Left lung (tissue), 10 donors: ENCODE results near the gene AGTR1. TPM values are rescaled to one million over a fixed set of nuclear protein-coding genes. Genes with fewer than 3 reads are reported as not detected.
A peak's percentile ranks its signal among the peaks of the same experiment; 100 is the strongest.

Experiments used
- ATAC-seq: fragments of 200-7000 bp; cut with Tn5 transposase; one replicate; pipeline ENCODE4 v1.9.1; 2020; ENCODE audit warnings: moderate library complexity
- DNase-seq, 4 donors: peaks; one replicate each; pipeline ENCODE4 v3.0.0-alpha.2; 2013 to 2020
- H3K27ac ChIP-seq, 2 donors: fragments of 200-600 bp; sonication (generic) in 1 of 2; one replicate each; pipeline versions ENCODE4 v1.5.0 to v1.8.0; 2020 to 2021
- H3K27me3 ChIP-seq, 2 donors: fragments of 200-600 bp; sonication (generic) in 1 of 2; one replicate each; pipeline versions ENCODE4 v1.5.0 to v1.8.0; 2020 to 2021
- H3K36me3 ChIP-seq, 2 donors: fragments of 200-600 bp; sonication (generic) in 1 of 2; one replicate each; pipeline versions ENCODE4 v1.5.0 to v1.8.0; 2020 to 2021
- H3K4me1 ChIP-seq, 2 donors: fragments of 200-600 bp; one replicate each; pipeline ENCODE4 v1.8.0; 2021
- H3K4me3 ChIP-seq, 2 donors: fragments of 200-600 bp; sonication (generic) in 1 of 2; one replicate each; pipeline versions ENCODE4 v1.5.0 to v1.8.0; 2020 to 2021; ENCODE audit warnings: mild to moderate bottlenecking in 1 of 2
- H3K9me3 ChIP-seq, 2 donors: fragments of 200-600 bp; sonication (generic) in 1 of 2; one replicate each; pipeline versions ENCODE4 v1.5.0 to v1.8.0; 2020 to 2021
- CTCF ChIP-seq, 2 donors: fragments of 200-600 bp; sonication (generic) in 1 of 2; IDR thresholded peaks; one replicate each; pipeline versions ENCODE4 v1.5.0 to v1.8.0; 2021; ENCODE audit warnings: antibody characterized with exemption in 2 of 2
- intact Hi-C, 2 donors: fragments of 100-400 bp; cut with DNase I; formaldehyde crosslinking; loops; one replicate each; pipeline versions ENCODE4 v1.11.2 to v1.14.2; 2022
- polyA plus RNA-seq, 6 donors: library from polyadenylated mRNA; unstranded; fragments of 120-200 nt; gene quantifications; one replicate each; pipeline ENCODE4 v1.2.1, GENCODE V29; 2013; ENCODE audit not compliant: insufficient read length in 6 of 6
- total RNA-seq, 2 donors: library from RNA; stranded (reverse); fragmentation: NEBNext Ultra II Directional; extraction: Animal tissue kit (Norgen Biotek cat#: 25700); gene quantifications; one replicate each; pipeline ENCODE4 v1.2.1, GENCODE V29; 2021
- donor health status: DM: no; HTN: yes; CAD: no.
- donor health status: DM: no; HTN: no; CAD: no.

Gene AGTR1
- total and polyA plus RNA-seq, 8 donors, result 7.2 to 28.2 (median 22.7) TPM

- intact Hi-C loops, result no loop called here
- Histone ChIP-seq H3K9me3 (peaks cover 0 to 2% of the 10 kb centered on the region in 2 donors), H3K36me3 (no peaks in the 10 kb centered on the region), H3K4me1 (peaks cover 0 to 6% of the 10 kb centered on the region in 2 donors), H3K27me3 (no peaks in the 10 kb centered on the region), H3K27ac (no peak overlapping the region), H3K4me3 (no peak overlapping the region)
- DNase-seq, result no peak
- ATAC-seq, result no peak
- TF ChIP-seq CTCF (IDR thresholded peaks at IDR 0.05), result no peak
Observed at GRCh38 chr3:148789146-148789545, 91.4 kb downstream of the AGTR1 start.

GRCh38 chr3:148789906-148790305 lies 92.2 kb downstream of the AGTR1 start:
- H3K4me1 ChIP-seq, result peaks cover 0 to 6% of the 10 kb centered on the region in 2 donors
- ATAC-seq (no peak), DNase-seq (no peak)
- H3K9me3 ChIP-seq, result peaks cover 0 to 2% of the 10 kb centered on the region in 2 donors
- TF ChIP-seq CTCF (IDR thresholded peaks at IDR 0.05), result no peak
- intact Hi-C loops, result no loop called here
- no peak overlapping the region for H3K4me3 ChIP-seq
- no peaks in the 10 kb centered on the region for H3K36me3 ChIP-seq
- peak overlapping the region in 1 of 2 donors; percentile 51 for H3K27ac ChIP-seq
- no peaks in the 10 kb centered on the region for H3K27me3 ChIP-seq

GRCh38 chr3:148790370-148790769 lies 92.7 kb downstream of the AGTR1 start:
- Histone ChIP-seq H3K27me3 (no peaks in the 10 kb centered on the region), H3K27ac (peak overlapping the region in 1 of 2 donors; percentile 51)

GRCh38 chr3:148790851-148791735 lies 93.4 kb downstream of the AGTR1 start:
- Histone ChIP-seq H3K4me3 (no peak overlapping the region), H3K9me3 (peaks cover 0 to 2% of the 10 kb centered on the region in 2 donors), H3K36me3 (no peaks in the 10 kb centered on the region), H3K27ac (peak overlapping the region in 1 of 2 donors; percentile 51), H3K4me1 (peaks cover 0 to 6% of the 10 kb centered on the region in 2 donors), H3K27me3 (no peaks in the 10 kb centered on the region)
- DNase-seq (peak in 2 of 4 donors; percentile 39 to 60), ATAC-seq (peak; percentile 84)
- intact Hi-C loops, result no loop called here
- TF ChIP-seq CTCF (IDR thresholded peaks at IDR 0.05), result no peak

More at GRCh38 chr3:148790370-148790769, 92.7 kb downstream of the AGTR1 start:
- TF ChIP-seq CTCF (IDR thresholded peaks at IDR 0.05), result no peak
- no peak for DNase-seq
- intact Hi-C loops, result no loop called here
- Histone ChIP-seq H3K4me3 (no peak overlapping the region), H3K4me1 (peaks cover 0 to 6% of the 10 kb centered on the region in 2 donors), H3K9me3 (peaks cover 0 to 2% of the 10 kb centered on the region in 2 donors), H3K36me3 (no peaks in the 10 kb centered on the region)
- no peak for ATAC-seq

GRCh38 chr3:148791920-148792319 lies 94.2 kb downstream of the AGTR1 start:
- no peaks in the 10 kb centered on the region for H3K9me3 ChIP-seq
- ATAC-seq, result no peak
- H3K27me3 ChIP-seq, result no peaks in the 10 kb centered on the region
- no peak overlapping the region for H3K27ac ChIP-seq
- H3K4me1 ChIP-seq, result peaks cover 0 to 6% of the 10 kb centered on the region in 2 donors
- no peaks in the 10 kb centered on the region for H3K36me3 ChIP-seq
- no peak for TF ChIP-seq CTCF (IDR thresholded peaks at IDR 0.05)
- no peak for DNase-seq
- intact Hi-C loops, result no loop called here
- no peak overlapping the region for H3K4me3 ChIP-seq
